H1 (cell line): ENCODE results near the gene RPS6KA5. TPM values are rescaled to one million over a fixed set of nuclear protein-coding genes. Genes with fewer than 3 reads are reported as not detected.

Experiments used
- ATF3 ChIP-seq: IDR thresholded peaks from 2 replicates; pipeline ENCODE4 v1.6.1; 2011; ENCODE audit warnings: low read depth, mild to moderate bottlenecking, low read length; ENCODE audit not compliant: insufficient read depth
- EZH2 ChIP-seq: fragments of 200-600 bp; sonication (generic); IDR thresholded peaks from 2 replicates; pipeline ENCODE4 v1.7.1; 2012; ENCODE audit warnings: low read depth, mild to moderate bottlenecking, moderate library complexity, low read length, inconsistent platforms; ENCODE audit not compliant: severe bottlenecking
- JUND ChIP-seq: IDR thresholded peaks from 2 replicates; pipeline ENCODE4 v1.6.1; 2011; ENCODE audit warnings: mild to moderate bottlenecking, improper control_type of control experiment, low read length
- NANOG ChIP-seq: IDR thresholded peaks from 2 replicates; pipeline ENCODE4 v1.6.1; 2011; ENCODE audit warnings: low read length, low read depth, mild to moderate bottlenecking, inconsistent platforms; ENCODE audit not compliant: insufficient read depth, poor library complexity, severe bottlenecking
- SAP30 ChIP-seq: fragments of 300-600 bp; sonication (generic); IDR thresholded peaks from 2 replicates; pipeline ENCODE4 v1.7.1; 2012; ENCODE audit warnings: low read length, moderate library complexity, mild to moderate bottlenecking, inconsistent platforms; ENCODE audit not compliant: insufficient read depth, insufficient replicate concordance
- SIX5 ChIP-seq: IDR thresholded peaks from 2 replicates; pipeline ENCODE4 v1.6.1; 2011; ENCODE audit warnings: mild to moderate bottlenecking, low read depth, low read length
- SUZ12 ChIP-seq: fragments of 200-600 bp; sonication (generic); IDR thresholded peaks from 2 replicates; pipeline ENCODE4 v1.6.1; 2012; ENCODE audit warnings: mild to moderate bottlenecking, inconsistent platforms, low read length, moderate library complexity, mixed read lengths
- polyA plus RNA-seq, 7 experiments: library from polyadenylated mRNA; depleted of rRNA in 3 of 7; stranded (reverse) in 5 of 7; unstranded in 2 of 7; fragments of >200 nt in 5 of 7; fragments of 200-250 nt in 2 of 7; gene quantifications; 1 replicate in 5 of 7; 2 replicates in 1 of 7; 4 replicates in 1 of 7; pipeline versions ENCODE4 v1.2.1 to v1.2.3, GENCODE V29; 2011 to 2013; ENCODE audit warnings: missing spikeins in 2 of 7, mixed read lengths in 2 of 7
- total RNA-seq: library from RNA; stranded (reverse); fragmentation: NEBNext Ultra II Directional; extraction: Animal tissue kit (Norgen Biotek cat#: 25700); gene quantifications from 2 replicates; pipeline ENCODE4 v1.2.1, GENCODE V29; 2021

Gene RPS6KA5
- total and polyA plus RNA-seq, 2 of the 8 experiments (the other 6 are each of a cell fraction or from before 2014, with no cell fraction given): 0.85 to 3.1 TPM

GRCh38 chr14:91062600-91062999, 2.2 kb upstream of the RPS6KA5 start (continued):
- TF ChIP-seq NANOG (no peak), SAP30 (no peak), SIX5 (no peak), EZH2 (no peak), ATF3 (no peak), JUND (no peak), SUZ12 (no peak)
